Activated CD8-positive, alpha-beta memory T cell treated with anti-CD3 and anti-CD28 coated beads for 36 hours (primary cell): ENCODE data around the gene PCDH18. TPM values are rescaled to one million over a fixed set of nuclear protein-coding genes. Genes with fewer than 3 reads are reported as not detected.
"Not testable (repeated sequence)": the region's sequence is repeated elsewhere in the genome, so short reads cannot be mapped to it uniquely, and the experiment has no call there.

Experiments used
- CTCF ChIA-PET: fragments of 350-600 bp; sonication (Branson Sonifier 250); formaldehyde crosslinking; loops from one replicate; lab custom pipeline; 2021; ENCODE audit warnings: antibody characterized with exemption; lab: Charles Lee
- POLR2A ChIA-PET: fragments of 350-600 bp; sonication (Branson Sonifier 250); formaldehyde crosslinking; loops from one replicate; lab custom pipeline; 2021; ENCODE audit warnings: antibody characterized with exemption; lab: Charles Lee
- total RNA-seq, 2 experiments: library from RNA; stranded (reverse); gene quantifications; one replicate each; pipeline ENCODE4 v1.2.3, GENCODE V29; 2021

Gene PCDH18
- total RNA-seq, 2 experiments from 2014 or later = not detected

DNA sequence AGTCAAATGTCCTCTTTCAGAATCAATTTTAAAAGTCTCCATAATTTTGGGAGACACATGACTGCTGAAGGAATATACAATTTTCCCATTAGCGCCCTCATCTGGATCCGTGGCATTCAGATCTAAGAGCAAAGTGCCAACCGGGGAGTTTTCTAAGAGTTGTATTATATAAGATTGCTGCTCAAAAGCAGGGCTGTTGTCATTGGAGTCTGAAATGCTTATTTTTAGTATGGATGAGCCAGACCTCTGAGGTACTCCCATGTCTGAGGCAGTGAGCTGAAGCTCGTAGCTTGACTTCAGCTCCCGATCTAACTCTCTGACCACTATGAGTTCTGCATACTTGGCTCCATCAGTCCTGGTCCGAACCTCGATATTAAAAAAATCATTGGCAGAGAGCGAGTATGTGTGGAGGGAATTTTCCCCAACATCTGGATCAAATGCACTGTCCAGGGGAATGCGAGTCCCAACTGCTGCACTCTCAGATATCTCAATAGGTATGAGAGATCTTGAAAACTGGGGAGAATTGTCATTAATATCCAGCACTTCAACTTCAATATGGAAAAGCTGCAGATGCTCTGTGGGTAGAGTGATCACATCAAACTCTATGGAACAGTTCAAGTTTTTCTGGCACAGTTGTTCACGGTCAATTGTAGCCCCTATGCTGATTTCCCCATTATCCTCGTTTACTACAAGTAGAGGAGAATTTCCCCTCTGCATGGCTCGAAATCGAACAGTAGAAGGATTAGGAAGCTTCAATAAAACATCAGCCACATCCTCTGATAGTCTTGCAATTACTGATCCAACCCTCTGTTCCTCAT is 917 bp downstream of the PCDH18 start:
- POLR2A ChIA-PET = no interaction called here
- CTCF ChIA-PET = no interaction called here

DNA sequence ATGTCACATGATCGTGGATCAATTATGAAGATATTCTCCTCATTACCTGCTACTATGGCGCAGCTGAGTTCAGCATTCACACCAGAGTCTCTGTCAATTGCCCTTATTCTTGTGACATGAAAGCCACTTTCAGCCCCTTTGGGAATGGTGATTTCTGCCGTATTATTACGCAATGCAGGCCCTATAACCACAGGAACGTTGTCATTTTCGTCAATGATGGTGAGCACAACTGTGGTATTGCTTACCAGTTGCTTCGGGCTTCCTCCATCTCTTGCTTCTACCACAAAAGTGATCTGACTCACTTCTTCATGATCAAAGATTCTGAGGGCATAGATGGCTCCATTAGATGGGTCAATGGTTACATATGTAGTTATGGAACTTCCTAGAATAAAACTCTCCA is 2.1 kb downstream of the PCDH18 start:
- CTCF ChIA-PET = no interaction called here
- POLR2A ChIA-PET = no interaction called here

DNA sequence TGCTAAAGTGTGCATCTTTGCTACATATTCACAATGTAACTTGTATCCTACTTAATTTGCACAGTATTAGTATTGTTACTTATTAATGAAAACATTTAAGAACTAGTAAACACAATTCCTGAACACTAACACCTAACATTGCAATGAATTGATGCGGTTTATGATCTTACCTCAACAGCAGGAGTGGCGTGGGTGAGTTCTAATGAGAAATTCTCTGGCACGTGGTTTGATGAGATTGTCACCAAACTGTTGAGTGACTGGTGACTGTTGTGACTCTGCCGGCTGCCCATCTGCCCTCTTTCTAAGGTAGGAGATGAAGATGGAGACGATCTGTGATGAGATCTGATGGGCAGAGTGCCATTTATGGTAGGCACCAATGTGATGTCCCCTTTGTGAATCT is 2.9 kb downstream of the PCDH18 start:
- ChIA-PET POLR2A (no interaction called here), CTCF (no interaction called here)

DNA sequence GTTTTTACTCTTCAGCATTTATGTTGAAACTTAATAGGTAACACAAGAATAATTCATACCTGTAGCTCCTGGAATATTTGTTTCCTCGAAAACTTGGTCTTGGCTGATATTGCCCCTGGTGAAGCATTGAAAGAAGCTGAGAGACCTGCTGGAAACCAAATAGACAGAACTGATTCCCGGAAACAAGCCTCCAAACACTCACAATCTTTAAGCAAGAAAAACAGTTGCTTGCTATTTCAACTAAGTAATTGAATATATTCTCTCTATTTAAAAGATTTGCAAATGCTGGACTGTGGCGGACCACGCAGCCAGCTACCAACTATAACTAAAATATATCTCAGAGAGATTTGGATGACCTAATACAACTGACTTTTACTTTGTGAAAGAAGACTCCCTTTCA is 3.6 kb downstream of the PCDH18 start:
- CTCF ChIA-PET = no interaction called here
- POLR2A ChIA-PET = no interaction called here

DNA sequence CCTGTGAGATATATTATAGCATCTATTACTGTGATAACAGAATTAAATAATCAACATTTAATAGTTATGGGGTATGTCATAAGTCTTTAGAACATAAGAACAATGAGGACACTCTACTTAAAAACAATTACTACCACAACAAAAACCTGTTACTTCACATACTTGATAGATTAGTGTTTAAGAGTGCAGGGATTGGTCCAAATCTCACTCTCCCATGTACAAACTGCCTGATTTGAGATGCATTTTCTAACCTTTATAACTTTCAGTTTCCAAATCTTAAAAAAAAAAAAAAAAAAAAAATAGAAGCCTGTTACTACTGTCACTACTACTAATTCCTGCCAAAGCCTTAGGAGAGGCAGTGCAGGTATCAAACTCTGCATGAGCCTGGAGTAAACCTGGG is 5.6 kb downstream of the PCDH18 start:
- ChIA-PET CTCF (no interaction called here), POLR2A (no interaction called here)

DNA sequence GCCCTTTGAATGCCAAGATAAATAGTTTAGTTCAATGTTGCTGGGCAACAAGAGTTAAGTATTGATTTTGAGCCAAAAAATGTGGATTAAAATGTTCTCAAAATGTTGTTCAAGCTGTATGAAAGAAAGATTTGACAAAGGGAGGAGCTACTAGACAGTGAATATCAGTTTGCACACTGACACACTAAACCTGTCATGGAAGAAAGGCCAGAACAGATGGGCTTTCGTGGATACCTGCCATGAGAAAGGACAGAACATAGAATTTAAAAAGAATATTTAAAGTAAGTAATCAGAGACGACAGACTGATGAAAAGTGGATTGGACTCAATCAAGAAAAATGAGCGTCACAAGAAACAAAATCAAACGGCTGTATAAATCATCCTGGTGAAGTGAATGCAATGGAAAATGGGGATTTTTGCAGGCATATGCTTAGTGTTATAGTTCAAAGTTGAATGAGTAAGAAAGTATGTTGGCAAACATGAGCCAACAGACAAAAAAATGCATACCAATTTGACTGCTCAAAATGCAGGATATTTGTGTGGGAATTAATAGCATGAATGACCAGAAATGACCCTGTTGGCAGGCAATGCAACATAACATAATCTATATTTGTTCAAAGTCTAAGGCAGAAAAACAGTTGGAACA is 7.4 kb downstream of the PCDH18 start:
- ChIA-PET POLR2A (no interaction called here), CTCF (no interaction called here)

DNA sequence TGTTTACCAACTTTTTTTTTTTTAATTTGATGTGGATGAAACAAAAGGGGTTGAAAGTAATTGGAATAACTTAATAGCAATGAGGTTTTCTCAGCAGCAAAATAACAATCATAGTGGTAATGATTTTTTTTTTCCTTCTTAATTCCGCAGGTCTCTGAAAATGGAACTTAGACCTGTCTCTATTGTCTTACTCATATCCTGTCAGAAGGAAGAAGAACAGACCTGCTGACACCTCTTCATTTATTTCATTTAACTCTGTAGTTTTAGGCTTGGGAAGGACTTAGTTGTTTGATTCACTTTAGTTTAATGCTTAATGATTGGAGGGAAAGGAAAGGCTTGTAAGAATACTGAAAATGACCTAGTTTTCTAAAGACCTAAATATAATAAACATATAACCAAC is 9.0 kb downstream of the PCDH18 start:
- POLR2A ChIA-PET = no interaction called here
- CTCF ChIA-PET = no interaction called here

DNA sequence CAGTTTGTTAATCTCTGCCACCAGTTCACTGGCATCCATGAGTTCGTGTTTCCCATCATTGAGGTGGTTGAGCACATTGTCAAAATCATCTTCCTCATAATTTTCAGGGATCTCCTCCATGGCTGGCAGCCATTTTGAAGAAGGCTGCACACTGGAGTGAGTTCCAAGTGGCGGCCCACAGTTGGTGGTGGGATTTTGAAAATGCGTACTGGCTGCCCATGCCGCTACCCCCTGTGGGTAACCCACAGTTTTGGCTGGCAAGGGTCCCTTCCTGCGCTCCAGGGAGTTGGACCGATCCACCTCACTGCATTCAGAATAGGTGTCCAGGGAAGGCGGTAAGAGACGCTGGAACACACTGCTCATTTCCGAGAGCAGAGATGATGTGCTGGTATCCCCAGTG is 11.2 kb downstream of the PCDH18 start:
- ChIA-PET CTCF (no interaction called here), POLR2A (no interaction called here)

DNA sequence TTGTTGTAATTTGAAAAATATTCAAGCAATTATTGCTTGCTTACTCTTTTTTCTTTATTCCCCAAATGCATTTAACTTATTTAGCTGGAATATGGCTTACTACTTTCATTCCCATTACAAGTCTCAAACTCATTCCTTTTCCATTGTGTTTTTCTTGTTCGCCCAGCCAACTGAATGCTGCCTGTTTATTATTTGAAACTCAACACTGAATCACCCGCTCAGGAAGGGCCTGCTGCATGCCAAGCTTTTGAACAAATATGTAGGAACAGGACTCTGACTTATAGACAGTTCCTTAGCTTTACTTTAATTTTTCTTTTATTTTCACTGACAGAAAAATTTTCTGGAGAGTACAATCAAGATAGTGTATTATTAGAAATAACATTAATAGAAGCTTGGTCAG is 12.9 kb downstream of the PCDH18 start:
- ChIA-PET POLR2A (no interaction called here), CTCF (no interaction called here)

DNA sequence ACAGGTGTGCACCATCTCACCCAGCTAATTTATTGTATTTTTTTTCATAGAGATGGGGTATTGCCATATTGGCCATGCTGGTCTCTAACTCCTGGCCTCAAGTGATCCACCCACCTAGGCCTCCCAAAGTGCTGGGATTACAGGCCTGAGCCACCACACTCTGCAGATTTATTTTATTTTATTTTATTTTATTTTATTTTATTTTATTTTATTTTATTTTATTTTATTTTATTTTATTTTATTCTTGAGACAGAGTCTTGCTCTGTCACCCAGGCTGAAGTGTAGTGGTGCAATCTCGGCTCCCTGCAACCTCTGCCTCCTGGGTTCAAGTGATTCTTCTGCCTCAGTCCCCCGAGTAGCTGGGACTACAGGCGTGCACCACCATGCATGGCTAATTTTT is 15.0 kb downstream of the PCDH18 start:
- POLR2A ChIA-PET, CTCF ChIA-PET: not testable (repeated sequence)

DNA sequence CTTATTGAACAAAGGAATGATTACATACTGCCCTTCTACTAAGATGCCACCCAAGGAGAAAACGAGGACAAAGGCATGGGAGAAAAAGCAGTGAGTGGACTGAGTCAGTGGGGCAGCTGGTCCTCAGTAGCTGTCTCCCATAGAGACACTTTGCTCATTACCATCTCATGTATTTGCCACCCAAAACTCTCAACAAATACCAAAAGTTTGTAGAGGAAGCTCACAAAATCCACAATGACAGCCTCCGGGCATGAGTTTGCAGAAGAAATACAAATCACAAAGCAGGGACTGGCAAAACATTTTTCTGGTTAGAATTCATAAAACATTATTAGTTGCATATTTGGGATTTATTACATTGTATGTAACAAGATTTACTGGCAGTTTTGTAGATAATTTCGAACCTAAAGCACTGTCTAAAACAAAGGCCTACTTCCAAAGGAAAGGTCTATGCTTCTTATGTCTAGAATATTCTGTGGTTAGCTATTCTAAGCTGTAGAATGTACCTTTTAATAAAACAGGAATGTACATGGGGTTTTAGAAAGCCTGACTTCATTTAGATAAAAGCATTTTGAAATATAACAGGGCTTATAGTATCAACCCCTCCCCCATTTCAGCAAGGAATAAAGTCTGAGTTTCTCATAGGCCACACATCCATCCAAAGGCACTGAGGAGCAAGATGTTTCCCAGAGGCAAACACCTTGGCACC is 17.7 kb downstream of the PCDH18 start:
- CTCF ChIA-PET = no interaction called here
- POLR2A ChIA-PET = no interaction called here

DNA sequence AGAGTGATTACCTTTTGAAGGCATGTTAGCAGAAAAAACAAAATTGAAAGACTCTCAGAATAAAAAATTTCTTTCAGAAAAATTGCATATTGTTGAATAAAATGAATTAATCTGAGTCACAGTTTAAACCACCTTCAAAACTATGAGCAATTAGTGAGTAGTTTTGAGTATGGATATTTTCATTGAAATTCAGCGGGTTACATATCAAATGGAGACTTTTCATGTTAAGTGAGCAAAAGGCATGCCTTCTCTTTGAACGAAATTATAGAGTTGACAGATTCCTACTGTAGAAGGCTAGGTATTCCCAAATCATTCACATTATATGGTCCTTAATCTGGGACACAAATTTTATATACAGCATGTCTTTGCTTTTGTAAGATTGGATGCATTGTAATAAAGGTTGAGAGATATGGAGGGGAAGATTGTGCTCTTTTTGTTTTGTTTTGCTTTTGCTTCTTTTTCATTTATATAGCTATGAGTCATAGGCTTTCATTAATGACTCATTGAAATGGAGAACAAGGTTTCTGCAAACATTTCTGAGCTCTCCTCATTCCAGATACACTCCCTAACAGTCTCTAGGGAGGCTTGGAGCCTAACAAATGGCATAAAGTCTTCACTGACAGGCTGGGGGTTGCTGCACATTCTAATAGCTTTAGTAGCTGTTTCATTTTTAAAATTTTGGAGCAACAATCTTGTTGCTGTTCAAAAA is 21.6 kb downstream of the PCDH18 start:
- POLR2A ChIA-PET = no interaction called here

DNA sequence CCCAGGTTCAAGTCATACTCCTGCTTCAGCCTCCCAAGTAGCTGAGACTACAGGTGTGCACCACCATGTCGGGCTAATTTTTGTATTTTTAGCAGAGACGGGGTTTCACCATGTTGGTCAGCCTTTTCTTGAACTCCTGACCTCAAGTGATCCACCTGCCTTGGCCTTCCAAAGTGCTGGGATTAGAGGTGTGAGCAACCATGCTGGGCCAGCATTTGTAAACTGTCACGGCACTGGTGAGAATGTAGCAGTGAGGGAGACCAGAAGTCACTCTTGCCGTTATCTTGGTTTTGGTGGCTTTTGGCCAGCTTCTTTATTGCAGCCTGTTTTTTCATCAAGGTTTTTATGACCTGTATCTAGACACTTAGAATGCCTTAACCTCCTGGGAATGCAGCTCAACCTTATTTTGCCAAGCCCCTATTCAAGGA is 22.4 kb downstream of the PCDH18 start:
- ChIA-PET CTCF (no interaction called here), POLR2A (no interaction called here)

More for the DNA sequence above, 21.6 kb downstream of the PCDH18 start:
- CTCF ChIA-PET = no interaction called here

DNA sequence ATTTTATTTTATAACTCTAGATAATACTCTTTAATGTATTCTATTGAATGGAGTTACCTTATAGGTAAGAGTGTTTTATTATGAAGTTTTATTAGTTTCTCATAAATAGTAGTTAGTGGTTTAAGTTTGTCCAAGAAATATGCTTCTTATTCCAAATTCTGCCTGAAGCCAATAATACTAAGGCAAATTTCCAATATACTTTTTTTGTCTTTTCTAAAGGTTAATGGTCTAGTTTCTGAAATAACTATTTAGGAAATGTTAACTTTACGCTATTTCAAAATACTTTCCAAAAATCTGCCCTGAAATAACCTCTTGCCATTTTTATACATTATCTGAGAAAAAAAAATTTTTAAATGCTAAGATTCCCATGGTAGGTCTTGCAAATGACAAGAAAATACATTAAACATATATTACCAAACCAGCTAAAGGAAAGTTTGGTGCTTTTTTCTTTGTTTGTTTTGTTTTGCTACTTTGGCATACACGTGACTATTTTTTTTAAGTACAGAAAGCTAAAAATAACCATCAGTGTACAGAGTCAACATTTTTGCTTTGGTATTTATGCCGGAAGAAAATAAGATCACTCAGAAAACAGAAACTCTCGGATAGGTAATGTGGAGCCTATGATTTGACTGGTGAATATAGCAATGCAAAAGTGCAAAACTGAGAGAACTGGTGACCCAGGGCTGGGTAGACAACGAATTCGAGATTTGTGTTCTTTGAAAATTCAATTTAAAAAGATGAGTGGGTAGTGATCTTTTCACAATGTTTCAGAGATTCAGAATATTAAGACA is 29.8 kb downstream of the PCDH18 start:
- POLR2A ChIA-PET = no interaction called here
- CTCF ChIA-PET = no interaction called here

DNA sequence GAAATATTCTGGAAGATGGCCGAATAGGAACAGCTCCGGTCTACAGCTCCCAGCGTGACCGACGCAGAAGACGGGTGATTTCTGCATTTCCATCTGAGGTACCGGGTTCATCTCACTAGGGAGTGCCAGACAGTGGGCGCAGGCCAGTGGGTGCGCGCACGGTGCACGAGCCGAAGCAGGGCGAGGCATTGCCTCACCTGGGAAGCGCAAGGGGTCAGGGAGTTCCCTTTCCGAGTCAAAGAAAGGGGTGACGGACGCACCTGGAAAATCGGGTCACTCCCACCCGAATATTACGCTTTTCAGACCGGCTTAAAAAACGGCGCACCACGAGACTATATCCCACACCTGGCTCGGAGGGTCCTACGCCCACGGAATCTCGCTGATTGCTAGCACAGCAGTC is 36.0 kb downstream of the PCDH18 start:
- CTCF ChIA-PET, POLR2A ChIA-PET: not testable (repeated sequence)

DNA sequence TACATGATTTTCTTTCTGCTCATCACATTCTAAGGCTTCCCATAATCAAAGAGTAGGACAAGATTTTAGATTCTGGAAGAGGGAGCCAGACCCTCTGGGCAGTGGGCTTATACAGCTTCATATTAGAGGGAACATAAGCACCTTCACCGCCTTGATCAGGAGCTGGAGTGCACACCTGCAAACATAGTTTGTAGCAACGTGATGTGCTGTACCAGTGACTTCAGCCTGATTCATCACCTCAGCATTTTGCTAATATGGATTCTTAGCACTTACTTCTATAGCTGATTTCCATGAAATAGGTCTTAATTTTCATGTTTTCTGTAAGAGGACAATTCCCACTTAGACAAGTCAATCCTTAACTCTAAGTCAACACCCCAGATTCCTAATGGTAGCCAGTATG is 36.7 kb downstream of the PCDH18 start:
- ChIA-PET POLR2A (no interaction called here), CTCF (no interaction called here)

DNA sequence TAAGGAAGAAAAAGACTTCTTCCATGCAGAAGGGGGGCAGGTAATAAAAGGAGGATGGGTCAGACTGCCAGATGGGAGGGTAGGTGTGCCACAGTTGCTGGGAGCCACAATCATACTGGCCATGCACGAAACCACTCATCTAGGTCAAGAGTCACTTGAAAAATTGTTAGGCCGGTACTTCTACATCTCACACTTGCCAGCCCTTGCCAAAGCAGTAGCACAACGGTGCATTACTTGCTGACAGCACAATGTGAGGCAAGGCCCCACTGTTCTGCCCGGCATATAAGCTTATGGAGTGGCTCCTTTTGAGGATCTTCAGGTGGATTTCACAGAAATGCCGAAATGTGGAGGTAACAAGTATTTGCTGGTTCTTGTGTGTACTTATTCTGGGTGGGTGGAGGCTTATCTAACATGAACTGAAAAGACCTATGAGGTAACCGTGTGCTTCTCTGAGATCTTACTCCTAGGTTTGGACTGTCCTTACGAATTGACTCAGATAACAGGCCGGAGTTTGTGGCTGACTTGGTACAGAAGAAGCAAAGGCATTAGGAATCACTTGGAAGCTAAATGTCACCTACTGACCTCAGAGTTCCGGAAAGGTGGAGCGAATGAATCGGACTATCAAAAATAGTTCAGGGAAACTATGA is 48.9 kb downstream of the PCDH18 start:
- POLR2A ChIA-PET, CTCF ChIA-PET: not testable (repeated sequence)

DNA sequence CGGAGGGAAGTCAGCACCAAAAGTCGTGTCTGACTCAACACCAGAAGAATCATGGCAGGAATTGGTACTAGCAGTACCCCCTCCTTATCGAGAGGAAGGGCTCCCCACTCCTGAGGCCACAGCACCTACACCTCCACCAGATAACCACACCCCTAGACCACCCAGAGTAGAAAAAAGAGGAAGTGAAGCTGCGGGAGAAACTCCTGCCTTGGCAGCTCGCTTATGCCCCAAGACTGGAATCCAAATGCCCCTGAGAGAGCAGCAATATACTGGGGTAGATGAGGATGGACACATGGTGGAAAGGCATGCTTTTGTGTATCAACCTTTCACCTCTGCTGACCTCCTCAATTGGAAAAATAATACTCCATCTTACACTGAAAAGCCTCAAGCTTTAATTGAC is 52.6 kb downstream of the PCDH18 start:
- POLR2A ChIA-PET, CTCF ChIA-PET: not testable (repeated sequence)

DNA sequence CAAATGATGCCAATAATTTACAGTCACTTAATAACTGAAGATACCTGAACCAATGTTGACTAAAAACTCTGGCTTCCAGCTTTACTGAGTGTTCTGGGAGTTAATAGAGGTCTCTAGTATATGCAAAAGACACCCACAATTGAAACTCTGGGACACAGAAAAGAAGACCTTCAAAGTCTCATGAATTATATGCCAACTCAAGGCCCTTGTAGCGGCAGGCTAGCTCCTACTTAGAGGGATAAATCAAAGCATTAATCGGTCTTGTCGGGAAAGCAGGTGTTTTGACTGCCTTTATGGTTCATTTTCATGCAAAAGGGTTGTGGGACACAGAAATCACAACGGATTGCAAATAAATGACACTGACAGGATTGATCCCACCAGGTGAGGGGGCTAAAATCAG is 55.9 kb downstream of the PCDH18 start:
- ChIA-PET CTCF (no interaction called here), POLR2A (no interaction called here)
